NCI-H524 treated with DMSO at 0.1 percent for 48 hours (cell line): ENCODE data around the gene CLTC.
"Not testable (repeated sequence)": the region's sequence is repeated elsewhere in the genome, so short reads cannot be mapped to it uniquely, and the experiment has no call there.

Experiments
- DNase-seq: peaks from one replicate; lab custom pipeline; 2025; lab: John Stamatoyannopoulos, UW

The CLTC gene

DNA sequence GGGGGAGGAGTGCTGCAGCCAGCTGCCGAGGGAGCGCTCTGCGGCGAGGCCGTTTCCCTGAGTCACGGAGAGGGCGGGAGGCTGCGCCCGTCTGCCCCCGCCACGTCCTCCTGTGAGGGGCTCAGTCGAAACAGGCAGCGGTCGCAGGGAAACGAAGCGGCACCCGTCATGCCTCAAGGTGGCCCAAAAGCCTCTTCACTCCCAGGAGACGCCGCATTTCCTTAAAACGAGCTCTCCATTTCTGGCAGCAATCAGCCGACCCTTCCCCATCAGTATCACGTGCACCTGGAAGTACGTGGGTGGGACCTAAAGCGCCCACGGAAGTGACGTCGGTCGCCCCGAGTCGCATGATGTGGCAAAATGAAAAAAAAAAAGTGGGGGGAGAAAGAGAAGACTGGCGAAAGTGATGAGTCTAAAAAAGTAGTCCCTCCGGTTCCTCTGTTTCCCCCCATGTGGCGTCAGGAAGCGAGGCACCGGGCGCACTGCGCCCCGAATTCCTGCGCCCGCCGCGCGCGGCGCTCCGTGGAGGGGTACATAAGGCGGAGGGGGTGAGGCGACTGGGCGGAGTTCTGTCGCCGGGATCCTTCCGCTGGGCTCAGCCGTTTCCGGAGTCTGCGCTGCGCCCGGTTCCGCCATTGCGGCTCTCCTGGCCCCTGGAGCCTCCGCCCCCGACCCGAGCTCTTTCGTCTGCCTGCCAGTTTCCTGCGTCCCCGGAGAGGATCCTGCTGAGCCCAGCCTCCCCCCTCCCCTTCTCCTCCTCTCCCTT is at the start of gene CLTC:
TSS of gene CLTC (plus strand) at position 598 of the 766 bp plus-strand sequence. CDS start 237 bp downstream, outside the sequence.
- peak; percentile 89 for DNase-seq

DNA sequence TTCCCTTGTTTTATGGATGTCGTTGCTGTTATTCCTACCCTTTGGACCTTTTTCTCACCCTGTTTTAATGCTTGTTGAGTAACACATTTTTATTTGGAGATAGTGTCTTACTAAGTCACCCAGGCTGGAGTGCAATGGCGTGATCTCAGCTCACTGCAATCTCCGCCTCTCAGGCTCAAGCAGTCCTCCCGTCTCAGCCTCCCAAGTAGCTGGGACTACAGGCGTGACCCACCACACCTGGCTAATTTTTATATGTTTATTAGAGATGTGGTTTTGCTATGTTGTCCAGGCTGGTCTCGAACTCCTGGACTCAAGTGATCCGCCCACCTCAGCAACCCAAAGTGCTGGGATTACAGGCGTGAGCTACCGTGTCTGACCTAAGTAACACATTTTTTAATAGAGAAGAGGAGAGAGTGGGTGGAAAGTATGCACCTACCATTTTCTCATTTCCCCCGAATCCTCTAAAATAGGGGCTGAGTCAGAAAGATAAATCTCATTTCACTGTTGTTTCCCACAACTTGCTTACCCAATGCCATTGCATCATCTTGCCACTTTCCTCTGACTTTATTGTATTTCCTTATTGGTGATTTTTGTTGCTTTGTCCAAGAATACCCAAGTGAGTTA is 47.3 kb upstream of the CLTC start:
- no peak for DNase-seq

GRCh38 chr17:59584168-59584567 is 35.5 kb upstream of the CLTC start:
- DNase-seq = not testable (repeated sequence)

GRCh38 chr17:59600169-59600568 is 19.5 kb upstream of the CLTC start:
- DNase-seq = no peak

- no peak for DNase-seq
Observed at GRCh38 chr17:59601130-59601529, 18.6 kb upstream of the CLTC start.

- DNase-seq = no peak
Observed at GRCh38 chr17:59607061-59607460, 12.6 kb upstream of the CLTC start.

- DNase-seq = no peak
Observed at GRCh38 chr17:59607817-59608403, 11.8 kb upstream of the CLTC start.

DNA sequence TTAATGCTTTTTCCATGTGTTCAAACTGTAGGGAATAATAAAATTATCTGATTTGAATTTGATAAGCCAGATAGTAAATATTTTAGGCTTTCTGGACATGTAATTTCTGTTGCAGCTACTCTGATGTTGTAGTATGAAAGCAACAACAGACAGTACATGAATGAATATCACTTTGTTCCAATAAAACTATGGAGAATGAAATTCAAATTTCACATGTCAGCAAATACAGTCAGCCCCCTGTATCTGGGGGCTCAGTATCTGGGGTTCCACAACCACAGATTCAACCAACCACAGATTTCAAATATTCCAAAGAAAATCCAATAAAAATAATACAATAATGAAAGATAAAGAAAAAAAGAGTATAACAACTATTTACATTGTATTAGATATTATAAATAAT is 8.2 kb upstream of the CLTC start:
- DNase-seq = no peak

GRCh38 chr17:59616253-59616920 is 3.3 kb upstream of the CLTC start:
- DNase-seq = no peak

GRCh38 chr17:59617156-59617732 is 2.5 kb upstream of the CLTC start:
- DNase-seq = no peak

DNA sequence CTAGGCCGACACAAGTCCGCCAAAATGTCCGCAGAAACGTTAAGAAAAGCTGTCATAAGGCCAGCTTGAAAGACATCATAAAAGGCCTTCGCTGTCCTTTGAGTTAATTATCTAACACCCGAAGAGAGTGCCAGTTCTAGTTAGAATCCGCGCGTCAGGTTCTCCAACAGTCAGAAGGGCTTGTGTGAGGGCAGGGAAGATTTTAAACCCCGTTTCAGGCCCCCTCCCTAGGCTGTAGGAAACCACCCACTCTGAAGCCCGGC is 729 bp upstream of the CLTC start:
- DNase-seq = no peak

DNA sequence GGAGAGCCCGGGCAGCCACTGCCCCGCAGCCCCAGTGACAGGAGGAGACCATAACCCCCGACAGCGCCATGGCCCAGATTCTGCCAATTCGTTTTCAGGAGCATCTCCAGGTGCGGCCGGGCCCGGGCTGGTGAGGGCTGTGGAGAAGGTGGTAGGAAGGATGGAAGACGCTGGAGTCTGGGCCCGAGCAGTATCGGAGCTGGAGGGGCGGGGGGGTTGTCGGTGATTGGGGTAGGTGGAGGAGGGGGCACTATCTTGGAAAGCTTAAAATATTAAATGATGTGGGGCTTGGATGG is 317 bp downstream of the CLTC start:
- no peak for DNase-seq

GRCh38 chr17:59620518-59621259 is 994 bp downstream of the CLTC start:
- no peak for DNase-seq

GRCh38 chr17:59621771-59622170 is 2.1 kb downstream of the CLTC start:
- DNase-seq = no peak

- DNase-seq = no peak
Observed at GRCh38 chr17:59623151-59623550, 3.5 kb downstream of the CLTC start.

- no peak for DNase-seq
Observed at GRCh38 chr17:59626756-59627155, 7.1 kb downstream of the CLTC start.

DNA sequence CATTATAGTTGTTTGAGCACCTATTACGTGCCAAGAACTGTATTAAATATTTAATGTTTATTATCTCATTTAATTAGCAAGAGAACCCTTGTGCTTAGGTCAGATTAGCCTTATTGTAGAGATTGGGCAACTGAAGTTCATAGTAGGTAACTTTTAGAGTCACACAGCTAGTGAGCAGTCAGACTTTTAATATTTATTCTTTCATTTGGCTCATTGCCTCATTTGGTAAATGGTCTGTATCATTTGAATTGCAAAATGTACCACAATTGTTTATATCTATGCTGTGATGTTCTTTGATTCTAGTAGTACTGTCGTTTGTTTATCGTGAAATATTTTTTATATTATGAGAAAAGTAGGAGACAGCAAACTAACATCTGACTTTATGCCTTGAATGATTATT is 7.6 kb downstream of the CLTC start:
- no peak for DNase-seq

- DNase-seq = no peak
Observed at GRCh38 chr17:59627770-59628171, 8.1 kb downstream of the CLTC start.

DNA sequence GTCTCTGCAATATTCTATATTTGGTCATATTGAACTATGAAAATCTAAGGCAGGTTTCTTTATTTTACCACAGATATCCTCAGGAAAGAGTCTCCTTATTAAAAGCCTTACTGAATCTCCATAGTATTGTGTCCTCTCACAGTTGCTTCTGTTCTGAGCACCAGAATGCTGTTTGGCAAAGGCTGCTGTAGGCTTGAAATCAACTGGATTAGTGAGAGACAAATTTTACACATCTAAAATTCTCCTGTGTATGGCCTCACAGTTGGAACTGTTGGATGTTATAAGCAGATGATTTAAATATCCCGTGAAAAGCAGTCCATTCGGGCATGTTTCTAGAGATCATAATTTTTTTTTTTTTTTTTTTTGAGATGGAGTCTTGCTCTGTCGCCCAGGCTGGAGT is 9.5 kb downstream of the CLTC start:
- DNase-seq = no peak

DNA sequence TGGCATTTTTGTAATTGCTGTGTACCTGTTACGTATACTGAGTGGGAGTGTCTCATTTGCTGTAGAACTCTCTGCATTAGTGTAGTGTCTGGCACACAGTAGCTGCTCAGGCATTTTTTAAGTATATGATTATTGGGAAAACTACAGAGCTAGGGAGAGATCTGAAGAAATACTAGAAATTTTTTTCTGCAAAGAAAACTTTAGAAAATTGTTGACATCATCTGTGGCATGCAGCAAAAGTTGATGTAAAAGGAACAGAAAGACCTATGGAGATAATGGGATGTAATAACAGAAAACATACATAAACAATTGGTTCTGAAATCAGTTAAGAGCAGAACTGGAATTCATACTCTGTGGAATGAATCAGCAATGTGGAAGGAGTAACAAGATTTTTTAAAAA is 11.6 kb downstream of the CLTC start:
- DNase-seq = no peak

GRCh38 chr17:59632398-59632797 is 12.7 kb downstream of the CLTC start:
- DNase-seq = no peak

DNA sequence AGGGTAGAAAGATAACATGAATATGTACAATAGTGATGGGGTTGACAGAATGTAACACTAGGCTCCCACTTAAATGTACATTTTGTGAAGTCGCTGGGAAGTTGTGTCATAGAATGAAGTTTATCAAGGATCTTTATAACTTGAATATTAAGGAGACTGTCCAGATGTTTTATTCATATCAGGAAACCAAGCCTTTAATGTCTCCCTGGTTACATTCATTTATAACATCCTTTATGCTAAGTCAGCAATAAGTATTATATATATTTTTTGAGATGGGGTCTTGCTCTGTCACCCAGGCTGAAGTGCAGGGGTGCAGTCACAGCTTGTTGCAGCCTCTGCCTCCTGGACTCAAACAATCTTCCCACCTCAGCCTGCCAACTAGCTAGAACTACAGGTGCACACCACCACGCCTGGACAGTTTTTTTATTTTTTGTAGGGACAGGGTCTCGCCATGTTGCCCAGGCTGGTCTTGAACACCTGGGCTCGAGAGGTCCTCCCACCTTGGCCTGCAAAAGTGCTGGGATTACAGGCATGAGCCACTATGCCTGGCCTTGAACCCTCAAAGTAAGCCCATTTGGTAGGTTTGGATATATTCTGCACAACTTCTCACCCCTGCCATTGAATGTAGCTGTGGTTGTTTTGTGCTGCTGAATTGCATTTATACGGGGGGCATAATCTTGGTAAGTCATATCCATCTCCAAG is 14.1 kb downstream of the CLTC start:
- no peak for DNase-seq
